Vagina (tissue), 2 donors: ENCODE results near the gene IL1RN.

Experiments used
- POLR2A ChIP-seq, 2 donors: fragments of 450-650 bp; IDR thresholded peaks; one replicate each; pipeline ENCODE4 v1.6.1; 2017; ENCODE audit warnings: antibody characterized with exemption in 2 of 2, mild to moderate bottlenecking in 2 of 2, moderate library complexity in 2 of 2
- POLR2AphosphoS5 ChIP-seq, 2 donors: sonication (generic); formaldehyde crosslinking; IDR thresholded peaks; one replicate each; pipeline ENCODE4 v1.9.0; 2017; ENCODE audit warnings: antibody characterized with exemption in 2 of 2, mild to moderate bottlenecking in 2 of 2, low read depth in 1 of 2; ENCODE audit not compliant: insufficient read depth in 1 of 2
- TF ChIP-seq, protein P1 (sequence below), 3 experiments: fragments of 450-650 bp in 2 of 3; fragments of 200-600 bp in 1 of 3; sonication (generic) in 1 of 3; IDR thresholded peaks; one replicate each; pipeline ENCODE4 v1.5.1; 2017 to 2019; ENCODE audit warnings: antibody characterized with exemption in 3 of 3, mild to moderate bottlenecking in 2 of 3, moderate library complexity in 2 of 3

DNA sequence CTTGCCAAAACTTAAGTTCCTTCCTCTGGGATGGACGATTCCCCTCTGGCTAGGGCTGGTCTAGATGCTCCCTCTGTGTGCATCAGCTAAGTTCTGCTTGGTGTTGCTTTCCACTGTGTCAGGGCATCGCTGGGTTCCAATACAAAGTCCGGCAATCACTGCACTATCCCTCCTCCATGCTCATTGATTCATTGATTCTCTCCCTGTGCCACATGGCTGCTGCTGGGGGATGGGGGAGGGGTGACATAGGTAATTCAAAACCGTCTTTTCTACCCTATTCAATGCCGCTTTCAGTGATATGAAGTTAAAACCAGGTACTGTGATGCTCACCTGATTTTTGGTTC lies 22.8 kb downstream of the IL1RN start:
- TF ChIP-seq POLR2A (IDR thresholded peaks at IDR 0.05) (no peak), POLR2AphosphoS5 (IDR thresholded peaks at IDR 0.05; ENCODE audit: insufficient read depth in 1 of 2, low read depth in 1 of 2) (no peak)
- TF ChIP-seq, protein P1, sequence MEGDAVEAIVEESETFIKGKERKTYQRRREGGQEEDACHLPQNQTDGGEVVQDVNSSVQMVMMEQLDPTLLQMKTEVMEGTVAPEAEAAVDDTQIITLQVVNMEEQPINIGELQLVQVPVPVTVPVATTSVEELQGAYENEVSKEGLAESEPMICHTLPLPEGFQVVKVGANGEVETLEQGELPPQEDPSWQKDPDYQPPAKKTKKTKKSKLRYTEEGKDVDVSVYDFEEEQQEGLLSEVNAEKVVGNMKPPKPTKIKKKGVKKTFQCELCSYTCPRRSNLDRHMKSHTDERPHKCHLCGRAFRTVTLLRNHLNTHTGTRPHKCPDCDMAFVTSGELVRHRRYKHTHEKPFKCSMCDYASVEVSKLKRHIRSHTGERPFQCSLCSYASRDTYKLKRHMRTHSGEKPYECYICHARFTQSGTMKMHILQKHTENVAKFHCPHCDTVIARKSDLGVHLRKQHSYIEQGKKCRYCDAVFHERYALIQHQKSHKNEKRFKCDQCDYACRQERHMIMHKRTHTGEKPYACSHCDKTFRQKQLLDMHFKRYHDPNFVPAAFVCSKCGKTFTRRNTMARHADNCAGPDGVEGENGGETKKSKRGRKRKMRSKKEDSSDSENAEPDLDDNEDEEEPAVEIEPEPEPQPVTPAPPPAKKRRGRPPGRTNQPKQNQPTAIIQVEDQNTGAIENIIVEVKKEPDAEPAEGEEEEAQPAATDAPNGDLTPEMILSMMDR (IDR thresholded peaks at IDR 0.05), result no peak
